Brain microvascular endothelial cell (primary cell): Measurements from ENCODE around the gene IFNGR2.
A peak's percentile ranks its signal among the peaks of the same experiment; 100 is the strongest.
"Not testable (repeated sequence)": the region's sequence is repeated elsewhere in the genome, so short reads cannot be mapped to it uniquely, and the experiment has no call there.

ENCODE experiments used
- DNase-seq: peaks from one replicate; pipeline ENCODE4 v3.0.0-alpha.2; 2020
- H3K27ac ChIP-seq: fragments of 250-450 bp; sonication (Bioruptor Pico); 2 replicates; pipeline ENCODE4 v1.5.1; 2020; ENCODE audit warnings: mild to moderate bottlenecking, moderate library complexity
- H3K27me3 ChIP-seq: fragments of 250-450 bp; sonication (Bioruptor Pico); replicated peaks from 2 replicates; pipeline ENCODE4 v1.5.1; 2020; ENCODE audit warnings: mild to moderate bottlenecking
- H3K36me3 ChIP-seq: fragments of 250-450 bp; sonication (Bioruptor Pico); replicated peaks from 2 replicates; pipeline ENCODE4 v1.5.1; 2020; ENCODE audit warnings: mild to moderate bottlenecking
- H3K4me3 ChIP-seq: 2 replicates; pipeline ENCODE4 v1.5.1; 2011; ENCODE audit warnings: low read depth, mild to moderate bottlenecking, control low read depth, low read length, moderate library complexity
- in situ Hi-C: cut with HindIII; loops from 2 replicates; pipeline ENCODE4 v1.10.0; 2017; ENCODE audit warnings: low sequenced_read_pairs, low pct_ligation_motif_present
- TF ChIP-seq, protein P1 (sequence below): IDR thresholded peaks from 2 replicates; pipeline ENCODE4 v1.5.1; 2011; ENCODE audit warnings: low read depth, mild to moderate bottlenecking, moderate library complexity, low read length, control low read depth, inconsistent platforms; ENCODE audit errors: missing control alignments

IFNGR2 gene

DNA sequence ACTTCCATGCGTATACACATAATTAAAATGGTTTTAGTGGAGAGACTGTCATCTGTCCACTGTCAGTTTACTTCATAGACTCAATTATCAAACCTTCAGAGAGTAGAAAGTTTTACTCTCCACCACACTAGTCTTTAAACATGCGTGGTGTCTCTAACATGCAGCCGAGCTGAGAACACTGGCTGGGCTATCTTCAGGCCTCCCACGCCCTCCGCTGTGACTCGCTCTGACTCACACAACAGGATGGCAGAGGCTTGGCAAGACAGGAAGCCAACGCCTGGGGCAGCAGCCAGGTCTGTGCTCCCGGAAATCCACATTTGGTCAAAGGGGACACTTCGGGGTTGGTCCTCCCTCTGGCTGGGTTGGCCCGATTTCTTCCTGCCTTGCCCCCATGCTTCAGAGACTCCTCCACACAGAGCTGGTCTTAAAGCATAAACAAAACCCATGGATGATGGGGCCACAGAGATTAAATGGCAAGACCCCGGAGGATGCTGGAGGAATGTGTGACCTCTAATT is 22.7 kb upstream of the IFNGR2 start:
- Histone ChIP-seq H3K36me3 (no peaks in the 10 kb centered on the region), H3K27ac (peak overlapping the region; percentile 86), H3K27me3 (no peaks in the 10 kb centered on the region), H3K4me3 (no peak overlapping the region)
- in situ Hi-C loops: no loop called here
- peak; percentile 94 for DNase-seq
- TF ChIP-seq, protein P1, sequence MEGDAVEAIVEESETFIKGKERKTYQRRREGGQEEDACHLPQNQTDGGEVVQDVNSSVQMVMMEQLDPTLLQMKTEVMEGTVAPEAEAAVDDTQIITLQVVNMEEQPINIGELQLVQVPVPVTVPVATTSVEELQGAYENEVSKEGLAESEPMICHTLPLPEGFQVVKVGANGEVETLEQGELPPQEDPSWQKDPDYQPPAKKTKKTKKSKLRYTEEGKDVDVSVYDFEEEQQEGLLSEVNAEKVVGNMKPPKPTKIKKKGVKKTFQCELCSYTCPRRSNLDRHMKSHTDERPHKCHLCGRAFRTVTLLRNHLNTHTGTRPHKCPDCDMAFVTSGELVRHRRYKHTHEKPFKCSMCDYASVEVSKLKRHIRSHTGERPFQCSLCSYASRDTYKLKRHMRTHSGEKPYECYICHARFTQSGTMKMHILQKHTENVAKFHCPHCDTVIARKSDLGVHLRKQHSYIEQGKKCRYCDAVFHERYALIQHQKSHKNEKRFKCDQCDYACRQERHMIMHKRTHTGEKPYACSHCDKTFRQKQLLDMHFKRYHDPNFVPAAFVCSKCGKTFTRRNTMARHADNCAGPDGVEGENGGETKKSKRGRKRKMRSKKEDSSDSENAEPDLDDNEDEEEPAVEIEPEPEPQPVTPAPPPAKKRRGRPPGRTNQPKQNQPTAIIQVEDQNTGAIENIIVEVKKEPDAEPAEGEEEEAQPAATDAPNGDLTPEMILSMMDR: no peak

GRCh38 chr21:33381381-33381780 is 21.8 kb upstream of the IFNGR2 start:
- H3K27ac ChIP-seq, in situ Hi-C loops: not testable (repeated sequence)

DNA sequence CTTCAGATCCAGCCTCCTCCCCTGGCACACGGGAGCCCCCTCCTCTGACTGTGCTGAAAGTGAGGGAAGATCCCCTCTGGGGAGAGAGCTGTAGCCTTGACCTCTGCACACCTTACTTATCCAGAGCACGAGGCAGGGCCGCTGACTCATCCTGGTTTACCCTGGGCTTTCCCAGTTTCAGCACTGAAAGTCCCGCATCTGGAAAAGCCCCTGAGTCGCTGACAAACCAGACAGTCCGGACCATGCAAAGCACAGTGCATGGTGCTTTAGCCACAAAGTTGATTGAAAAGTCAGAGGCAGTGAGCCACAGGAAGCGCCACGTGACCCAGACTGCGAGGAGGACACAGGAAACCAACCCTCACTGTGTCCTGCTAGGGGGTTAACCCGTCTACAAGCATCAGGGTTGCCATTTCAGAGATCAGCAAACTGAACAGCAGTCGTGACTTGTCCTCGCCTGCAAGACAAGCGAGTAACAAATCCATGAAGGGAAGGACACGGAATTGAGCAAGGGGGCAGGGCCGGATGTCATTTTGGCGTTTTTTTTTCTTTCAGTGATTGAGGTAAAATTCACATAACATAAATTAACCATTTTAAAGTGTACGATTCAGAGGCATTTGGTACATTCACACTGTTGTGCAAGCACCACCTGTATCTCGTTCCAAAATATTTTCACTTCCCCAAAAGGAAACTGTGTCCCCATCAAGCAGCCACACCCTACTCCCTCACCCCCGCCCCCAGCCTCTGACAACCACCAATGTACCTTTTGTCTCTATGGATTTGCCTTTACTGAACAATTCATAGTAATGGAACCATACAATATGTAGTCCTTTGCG is 19.9 kb upstream of the IFNGR2 start:
- in situ Hi-C loops: no loop called here
- TF ChIP-seq, protein P1: no peak
- Histone ChIP-seq H3K27me3 (no peaks in the 10 kb centered on the region), H3K36me3 (no peaks in the 10 kb centered on the region), H3K27ac (peak overlapping the region; percentile 65), H3K4me3 (no peak overlapping the region)
- peak; percentile 91 for DNase-seq

More at GRCh38 chr21:33381381-33381780, 21.8 kb upstream of the IFNGR2 start:
- H3K27me3 ChIP-seq, H3K36me3 ChIP-seq, DNase-seq, H3K4me3 ChIP-seq: not testable (repeated sequence)

DNA sequence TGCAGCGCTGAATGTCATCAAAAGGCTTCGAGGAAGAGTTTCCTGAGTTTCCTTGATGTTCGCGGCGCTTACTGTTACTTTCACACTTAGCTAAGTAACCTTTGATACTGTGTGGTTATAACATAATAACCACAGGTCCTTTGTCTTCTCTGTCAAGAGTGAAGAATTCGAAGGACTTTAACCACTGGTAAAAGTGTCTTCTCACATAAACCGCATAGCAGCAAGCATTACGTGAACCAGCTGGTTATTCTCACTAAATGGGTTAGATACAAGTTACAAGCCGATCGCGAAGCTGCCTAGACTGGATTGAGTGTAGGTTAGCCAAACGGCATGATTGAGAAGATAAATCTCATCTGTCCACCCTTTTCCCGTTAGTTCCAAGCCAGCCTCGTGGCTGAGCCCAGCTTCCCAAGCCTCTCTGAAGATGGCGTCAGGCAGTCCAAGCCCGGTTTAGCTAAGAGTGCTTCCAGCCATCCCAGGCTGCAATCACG is 18.3 kb upstream of the IFNGR2 start:
- H3K27ac ChIP-seq: no peak overlapping the region
- in situ Hi-C loops: no loop called here

GRCh38 chr21:33386222-33386784 is 16.9 kb upstream of the IFNGR2 start:
- no peaks in the 10 kb centered on the region for H3K27me3 ChIP-seq
- H3K36me3 ChIP-seq: no peaks in the 10 kb centered on the region
- no peak overlapping the region for H3K27ac ChIP-seq
- DNase-seq: no peak
- in situ Hi-C loops: no loop called here
- H3K4me3 ChIP-seq: no peak overlapping the region
- TF ChIP-seq, protein P1: peak; percentile 59

More for the DNA sequence above, 18.3 kb upstream of the IFNGR2 start:
- Histone ChIP-seq H3K4me3 (no peak overlapping the region), H3K36me3 (no peaks in the 10 kb centered on the region), H3K27me3 (no peaks in the 10 kb centered on the region)
- no peak for DNase-seq
- TF ChIP-seq, protein P1: no peak

DNA sequence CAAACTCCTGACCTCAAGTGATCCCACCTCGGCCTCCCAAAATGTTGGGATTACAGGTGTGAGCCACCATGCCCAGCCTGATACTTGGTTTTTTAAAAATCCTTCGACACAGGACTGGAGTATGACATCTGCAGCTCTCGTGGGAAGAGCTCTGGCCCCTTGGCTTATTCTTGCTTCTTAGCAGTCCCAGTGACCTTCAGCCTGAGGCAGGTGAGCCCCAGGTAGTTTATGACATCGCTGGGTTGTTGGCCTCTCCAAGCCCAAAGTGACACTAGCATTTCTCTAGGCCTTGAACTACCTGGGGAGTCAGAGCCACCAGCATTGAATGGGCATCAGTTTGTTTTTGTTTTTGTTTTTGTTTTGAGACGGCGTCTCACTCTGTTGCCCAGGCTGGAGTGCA is 15.9 kb upstream of the IFNGR2 start:
- no peak overlapping the region for H3K27ac ChIP-seq
- in situ Hi-C loops: no loop called here
- no peaks in the 10 kb centered on the region for H3K36me3 ChIP-seq
- no peak overlapping the region for H3K4me3 ChIP-seq
- TF ChIP-seq, protein P1: no peak
- no peaks in the 10 kb centered on the region for H3K27me3 ChIP-seq
- no peak for DNase-seq
